Ramos (cell line): Measurements from ENCODE around the gene RAB33A.
"Not testable (repeated sequence)": the region's sequence is repeated elsewhere in the genome, so short reads cannot be mapped to it uniquely, and the experiment has no call there.

ENCODE experiments used
- in situ Hi-C: fragments of 300-500 bp; cut with MboI; formaldehyde crosslinking; loops from one replicate; pipeline ENCODE4 v1.14.3; 2022; ENCODE audit warnings: low sequenced_read_pairs; ENCODE audit not compliant: unreplicated experiment

Gene RAB33A

GRCh38 chrX:130213376-130213775, 41.6 kb downstream of the RAB33A start:
- in situ Hi-C loops = no loop called here

GRCh38 chrX:130216320-130216719, 44.6 kb downstream of the RAB33A start:
- in situ Hi-C loops = no loop called here

GRCh38 chrX:130224810-130225209, 53.0 kb downstream of the RAB33A start:
- in situ Hi-C loops = no loop called here

- in situ Hi-C loops = no loop called here
Observed at GRCh38 chrX:130228871-130229270, 57.1 kb downstream of the RAB33A start.

- in situ Hi-C loops = not testable (repeated sequence)
Observed at GRCh38 chrX:130231184-130231583, 59.4 kb downstream of the RAB33A start.
